IMR-90 (cell line): ENCODE results near the gene LCN10. TPM values are rescaled to one million over a fixed set of nuclear protein-coding genes. Genes with fewer than 3 reads are reported as not detected.

ENCODE experiments used
- ATAC-seq: fragments of 200-7000 bp; cut with Tn5 transposase; 2 replicates; pipeline ENCODE4 v1.9.1; 2020; ENCODE audit warnings: low read depth, mild to moderate bottlenecking, moderate library complexity
- BruUV-seq: library from RNA; stranded (reverse); fragments of 400-500 nt; replicated peaks from 2 replicates; lab custom pipeline; 2021; lab: Mats Ljungman, UMichigan
- CTCF ChIA-PET: fragments of 300-600 bp; formaldehyde crosslinking; extraction: SDS; loops from one replicate; lab custom pipeline; 2021; ENCODE audit warnings: antibody characterized with exemption; lab: Yijun Ruan, JAX
- POLR2A ChIA-PET: fragments of 300-600 bp; sonication (Branson Sonifier 250); formaldehyde crosslinking; loops from one replicate; lab custom pipeline; 2022; ENCODE audit warnings: antibody characterized with exemption; ENCODE audit not compliant: unreplicated experiment; lab: Charles Lee
- DNase-seq: peaks from one replicate; pipeline ENCODE4 v3.0.0; 2013
- H2AFZ ChIP-seq: replicated peaks from 2 replicates; pipeline ENCODE3; 2013; ENCODE audit warnings: low read length, mild to moderate bottlenecking; ENCODE audit not compliant: poor library complexity
- H2AK5ac ChIP-seq: 2 replicates; pipeline ENCODE4 v1.6.1; 2013; ENCODE audit warnings: low read depth, low read length, inconsistent platforms
- H2AK9ac ChIP-seq: replicated peaks from 2 replicates; pipeline ENCODE3; 2013; ENCODE audit warnings: mild to moderate bottlenecking, low read depth, low read length, moderate library complexity; ENCODE audit not compliant: poor library complexity
- H2BK120ac ChIP-seq: 2 replicates; pipeline ENCODE4 v1.6.1; 2013; ENCODE audit warnings: low read depth, low read length, inconsistent platforms
- H2BK15ac ChIP-seq: 3 replicates; pipeline ENCODE4 v1.6.1; 2013; ENCODE audit warnings: low read depth, low read length, inconsistent platforms
- H2BK20ac ChIP-seq: 2 replicates; pipeline ENCODE4 v1.6.1; 2013; ENCODE audit warnings: low read depth, mild to moderate bottlenecking, inconsistent platforms, low read length, moderate library complexity
- H2BK5ac ChIP-seq: 2 replicates; pipeline ENCODE4 v1.6.1; 2013; ENCODE audit warnings: mild to moderate bottlenecking, low read depth, low read length, inconsistent platforms; ENCODE audit not compliant: poor library complexity, severe bottlenecking
- H3K14ac ChIP-seq: replicated peaks from 2 replicates; pipeline ENCODE4 v1.6.1; 2013; ENCODE audit warnings: low read depth, low read length, inconsistent platforms
- H3K18ac ChIP-seq: 2 replicates; pipeline ENCODE4 v1.6.1; 2013; ENCODE audit warnings: low read depth, low read length, control low read depth
- H3K23ac ChIP-seq: 2 replicates; pipeline ENCODE4 v1.6.1; 2013; ENCODE audit warnings: low read depth, low read length, inconsistent platforms
- H3K27ac ChIP-seq: 2 replicates; pipeline ENCODE4 v1.5.1; 2013; ENCODE audit warnings: mild to moderate bottlenecking, control low read depth, low read length; ENCODE audit not compliant: insufficient read depth
- H3K27me3 ChIP-seq: 2 replicates; pipeline ENCODE4 v1.6.1; 2013; ENCODE audit warnings: low read length; ENCODE audit not compliant: control insufficient read depth, insufficient read depth
- H3K36me3 ChIP-seq: 2 replicates; pipeline ENCODE4 v1.6.1; 2013; ENCODE audit warnings: low read length, mixed read lengths; ENCODE audit not compliant: control insufficient read depth, insufficient read depth
- H3K4ac ChIP-seq: 2 replicates; pipeline ENCODE4 v1.6.1; 2013; ENCODE audit warnings: low read depth, low read length, inconsistent platforms
- H3K4me1 ChIP-seq: 2 replicates; pipeline ENCODE4 v1.6.1; 2013; ENCODE audit warnings: low read length, mixed read lengths; ENCODE audit not compliant: control insufficient read depth, insufficient read depth
- H3K4me2 ChIP-seq: 2 replicates; pipeline ENCODE4 v1.6.1; 2013; ENCODE audit warnings: low read depth, mild to moderate bottlenecking, control low read depth, low read length, moderate library complexity
- H3K4me3 ChIP-seq: 2 replicates; pipeline ENCODE4 v1.5.1; 2013; ENCODE audit warnings: low read depth, mild to moderate bottlenecking, control low read depth, low read length, moderate library complexity; ENCODE audit not compliant: insufficient read depth
- H3K56ac ChIP-seq: 2 replicates; pipeline ENCODE4 v1.6.1; 2013; ENCODE audit warnings: low read length, inconsistent platforms; ENCODE audit not compliant: insufficient read depth; ENCODE audit errors: extremely low read depth
- H3K79me1 ChIP-seq, 2 experiments: 2 replicates each; pipeline ENCODE4 v1.6.1; 2013; ENCODE audit warnings: low read length in 2 of 2, inconsistent platforms in 1 of 2, low read depth in 1 of 2
- H3K9ac ChIP-seq: 2 replicates; pipeline ENCODE4 v1.6.1; 2013; ENCODE audit warnings: low read depth, low read length, control low read depth
- H3K9me1 ChIP-seq: 2 replicates; pipeline ENCODE4 v1.6.1; 2013; ENCODE audit warnings: low read length, inconsistent platforms; ENCODE audit not compliant: insufficient read depth
- H3K9me3 ChIP-seq: 2 replicates; pipeline ENCODE4 v1.6.1; 2013; ENCODE audit warnings: low read length; ENCODE audit not compliant: control insufficient read depth, insufficient read depth
- H4K20me1 ChIP-seq: 2 replicates; pipeline ENCODE4 v1.6.1; 2013; ENCODE audit warnings: low read length, inconsistent platforms; ENCODE audit not compliant: insufficient read depth
- H4K5ac ChIP-seq: 2 replicates; pipeline ENCODE4 v1.6.1; 2013; ENCODE audit warnings: mild to moderate bottlenecking, low read depth, low read length, control low read depth
- H4K8ac ChIP-seq, 2 experiments: 2 replicates each; pipeline ENCODE4 v1.6.1; 2013; ENCODE audit warnings: low read depth in 2 of 2, low read length in 2 of 2, control low read depth in 1 of 2, inconsistent platforms in 1 of 2
- H4K91ac ChIP-seq: 2 replicates; pipeline ENCODE4 v1.6.1; 2013; ENCODE audit warnings: low read depth, low read length, inconsistent platforms; ENCODE audit not compliant: insufficient read depth
- BHLHE40 ChIP-seq: fragments of 150-350 bp; IDR thresholded peaks from 2 replicates; pipeline ENCODE4 v1.6.1; 2016; ENCODE audit warnings: mild to moderate bottlenecking, low read depth, low read length
- CEBPB ChIP-seq: IDR thresholded peaks from 2 replicates; pipeline ENCODE4 v1.6.1; 2012; ENCODE audit warnings: low read depth, low read length, improper control_type of control experiment
- CHD1 ChIP-seq: IDR thresholded peaks from 2 replicates; pipeline ENCODE4 v1.6.1; 2012; ENCODE audit warnings: low read depth, low read length, improper control_type of control experiment
- FOS ChIP-seq: fragments of 150-350 bp; IDR thresholded peaks from 2 replicates; pipeline ENCODE4 v1.6.1; 2016; ENCODE audit warnings: low read depth, low read length
- MAFK ChIP-seq: IDR thresholded peaks from 2 replicates; pipeline ENCODE4 v1.6.1; 2012; ENCODE audit warnings: low read depth, low read length, improper control_type of control experiment
- MAZ ChIP-seq: IDR thresholded peaks from 2 replicates; pipeline ENCODE4 v1.6.1; 2012; ENCODE audit warnings: low read depth, mild to moderate bottlenecking, low read length, improper control_type of control experiment, moderate library complexity, borderline replicate concordance
- MXI1 ChIP-seq: IDR thresholded peaks from 2 replicates; pipeline ENCODE4 v1.6.1; 2012; ENCODE audit warnings: low read depth, mild to moderate bottlenecking, low read length, moderate library complexity, borderline replicate concordance
- NFE2L2 ChIP-seq: fragments of 150-350 bp; IDR thresholded peaks from 2 replicates; pipeline ENCODE4 v1.6.1; 2016; ENCODE audit warnings: low read depth, mild to moderate bottlenecking, low read length
- POLR2A ChIP-seq: IDR thresholded peaks from 2 replicates; pipeline ENCODE4 v1.6.1; 2012; ENCODE audit warnings: mild to moderate bottlenecking, low read depth, low read length
- RAD21 ChIP-seq: IDR thresholded peaks from 2 replicates; pipeline ENCODE4 v1.6.1; 2012; ENCODE audit warnings: low read length, improper control_type of control experiment
- RCOR1 ChIP-seq: IDR thresholded peaks from 2 replicates; pipeline ENCODE4 v1.6.1; 2012; ENCODE audit warnings: mild to moderate bottlenecking, low read length, improper control_type of control experiment; ENCODE audit not compliant: insufficient replicate concordance
- RFX5 ChIP-seq: IDR thresholded peaks from 2 replicates; pipeline ENCODE4 v1.8.0; 2012; ENCODE audit warnings: low read depth, mild to moderate bottlenecking, low read length, moderate library complexity
- SMC3 ChIP-seq: fragments of 150-350 bp; IDR thresholded peaks from 2 replicates; pipeline ENCODE4 v1.6.1; 2016; ENCODE audit warnings: low read depth, mild to moderate bottlenecking, antibody characterized with exemption, low read length, moderate library complexity
- WGBS, 2 experiments: methylation state at CpG; one replicate each; pipeline versions ENCODE4 v1.1.5 to v1.1.7; 2013; ENCODE audit warnings: missing lambda C conversion rate in 2 of 2; ENCODE audit not compliant: insufficient read length in 1 of 2; ENCODE audit errors: extremely low coverage in 2 of 2; 5-methylcytosine and 5-hydroxymethylcytosine counted together
- dilution Hi-C: fragments of 300-500 bp; cut with HindIII; formaldehyde crosslinking; loops from one replicate; pipeline ENCODE4 v1.14.3; 2018; ENCODE audit warnings: low sequenced_read_pairs; ENCODE audit not compliant: unreplicated experiment
- in situ Hi-C: fragments of 300-500 bp; cut with MboI; formaldehyde crosslinking; loops from 3 replicates; pipeline ENCODE4 v1.14.3; 2019; ENCODE audit warnings: low sequenced_read_pairs, inconsistent platforms, mixed read lengths
- intact Hi-C: fragments of 100-400 bp; cut with micrococcal nuclease; formaldehyde crosslinking; loops from 2 replicates; pipeline ENCODE4 v1.10.0; 2022
- polyA plus RNA-seq, 3 experiments: library from polyadenylated mRNA; depleted of rRNA; stranded (reverse); fragments of >200 nt; gene quantifications; 2 replicates each; pipeline ENCODE4 v1.2.3, GENCODE V29; 2012; ENCODE audit warnings: low replicate concordance in 1 of 3
- total RNA-seq: library from RNA; depleted of rRNA; stranded (reverse); fragments of >200 nt; gene quantifications from 2 replicates; pipeline ENCODE4 v1.2.3, GENCODE V29; 2012
- TF ChIP-seq, protein P1 (sequence below): fragments of 150-350 bp; IDR thresholded peaks from 2 replicates; pipeline ENCODE4 v1.6.1; 2017; ENCODE audit warnings: mild to moderate bottlenecking, antibody characterized with exemption, low read length, low read depth
- TF ChIP-seq, protein P2 (sequence below): conservative IDR thresholded peaks from 2 replicates; pipeline ENCODE4 v1.5.1; 2012; ENCODE audit warnings: mild to moderate bottlenecking, low read depth, low read length, improper control_type of control experiment
- TF ChIP-seq, protein P3 (sequence below): fragments of 150-350 bp; IDR thresholded peaks from 2 replicates; pipeline ENCODE4 v1.6.1; 2016; ENCODE audit warnings: low read depth, mild to moderate bottlenecking, low read length, moderate library complexity, borderline replicate concordance

The LCN10 gene
- total and polyA plus RNA-seq, 2 of the 4 experiments (the other 2 are of a cell fraction): not detected

DNA sequence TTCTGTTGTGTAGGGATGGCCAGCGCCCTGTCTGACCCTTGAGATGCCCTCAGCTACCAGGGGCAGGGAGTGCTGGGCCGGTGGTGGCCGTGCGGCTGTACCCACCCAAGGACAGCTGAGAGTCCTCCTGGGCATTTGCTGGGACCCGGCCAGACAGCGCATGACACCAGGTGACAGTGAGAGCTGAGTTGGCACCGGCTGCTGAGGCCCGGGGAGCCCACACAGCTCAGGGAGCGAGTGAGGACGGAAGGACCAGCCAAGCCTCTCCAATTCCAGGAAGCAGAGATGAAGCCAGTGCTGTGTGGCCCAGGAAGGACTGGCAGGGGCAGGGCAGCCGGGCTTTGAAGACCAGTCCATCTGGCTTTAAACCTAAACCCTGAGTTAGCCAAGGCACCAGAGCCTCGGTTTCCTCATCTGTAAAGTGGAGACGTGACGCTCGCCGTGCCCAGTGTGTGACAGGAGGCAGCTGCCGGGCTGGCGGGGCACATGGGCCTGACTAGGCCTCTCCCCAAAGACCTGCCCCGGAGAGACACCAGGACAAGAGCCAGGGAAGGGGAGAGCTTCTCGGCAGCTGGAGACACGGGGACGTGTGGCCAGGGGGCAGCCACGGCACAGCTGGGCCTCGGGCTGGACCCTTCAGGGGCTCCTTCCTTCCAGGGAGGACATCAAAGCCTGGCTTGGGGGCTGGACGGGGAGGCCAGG is 52.5 kb downstream of the LCN10 start:
- 71% methylated on average over 21 of the region's 25 CpGs; no CpG with 5 or more reads in 1 of the 2 experiments for WGBS, 2 experiments
- Histone ChIP-seq H3K14ac (no peak overlapping the region), H3K18ac (no peak overlapping the region), H3K23ac (no peak overlapping the region), H2BK5ac (no peak overlapping the region), H3K27me3 (no peaks in the 10 kb centered on the region; the same call in 1 of the 2 replicates), H3K4me1 (peaks cover 4% of the 10 kb centered on the region), H3K9ac (no peak overlapping the region), H3K36me3 (no peaks in the 10 kb centered on the region), H4K5ac (no peak overlapping the region), H3K9me3 (no peaks in the 10 kb centered on the region), H2AFZ (no peak overlapping the region), H3K79me1 (peaks cover 6 to 9% of the 10 kb centered on the region in 2 experiments; a peak in 3 of 4 replicates), H3K4ac (no peak overlapping the region), H2BK20ac (no peak overlapping the region), H4K20me1 (no peaks in the 10 kb centered on the region), H2AK5ac (no peak overlapping the region), H3K4me3 (no peak overlapping the region), H2BK120ac (no peak overlapping the region), H3K27ac (no peak overlapping the region), H3K4me2 (no peak overlapping the region), H2AK9ac (no peak overlapping the region), H4K91ac (no peak overlapping the region), H3K9me1 (no peaks in the 10 kb centered on the region), H4K8ac (no peak overlapping the region), H3K56ac (no peak overlapping the region), H2BK15ac (no peak overlapping the region)
- intact Hi-C loops: no loop called here
- dilution Hi-C loops: no loop called here
- POLR2A ChIA-PET: no interaction called here
- DNase-seq (no peak), ATAC-seq (no peak)
- TF ChIP-seq MAFK: no peak
- no peak for TF ChIP-seq MAZ
- no peak for TF ChIP-seq FOS
- TF ChIP-seq, protein P1, sequence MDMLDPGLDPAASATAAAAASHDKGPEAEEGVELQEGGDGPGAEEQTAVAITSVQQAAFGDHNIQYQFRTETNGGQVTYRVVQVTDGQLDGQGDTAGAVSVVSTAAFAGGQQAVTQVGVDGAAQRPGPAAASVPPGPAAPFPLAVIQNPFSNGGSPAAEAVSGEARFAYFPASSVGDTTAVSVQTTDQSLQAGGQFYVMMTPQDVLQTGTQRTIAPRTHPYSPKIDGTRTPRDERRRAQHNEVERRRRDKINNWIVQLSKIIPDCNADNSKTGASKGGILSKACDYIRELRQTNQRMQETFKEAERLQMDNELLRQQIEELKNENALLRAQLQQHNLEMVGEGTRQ: no peak
- TF ChIP-seq RAD21: no peak
- TF ChIP-seq CHD1: no peak
- no peak for TF ChIP-seq NFE2L2
- no peak for TF ChIP-seq POLR2A
- no peak for TF ChIP-seq BHLHE40
- TF ChIP-seq, protein P2, sequence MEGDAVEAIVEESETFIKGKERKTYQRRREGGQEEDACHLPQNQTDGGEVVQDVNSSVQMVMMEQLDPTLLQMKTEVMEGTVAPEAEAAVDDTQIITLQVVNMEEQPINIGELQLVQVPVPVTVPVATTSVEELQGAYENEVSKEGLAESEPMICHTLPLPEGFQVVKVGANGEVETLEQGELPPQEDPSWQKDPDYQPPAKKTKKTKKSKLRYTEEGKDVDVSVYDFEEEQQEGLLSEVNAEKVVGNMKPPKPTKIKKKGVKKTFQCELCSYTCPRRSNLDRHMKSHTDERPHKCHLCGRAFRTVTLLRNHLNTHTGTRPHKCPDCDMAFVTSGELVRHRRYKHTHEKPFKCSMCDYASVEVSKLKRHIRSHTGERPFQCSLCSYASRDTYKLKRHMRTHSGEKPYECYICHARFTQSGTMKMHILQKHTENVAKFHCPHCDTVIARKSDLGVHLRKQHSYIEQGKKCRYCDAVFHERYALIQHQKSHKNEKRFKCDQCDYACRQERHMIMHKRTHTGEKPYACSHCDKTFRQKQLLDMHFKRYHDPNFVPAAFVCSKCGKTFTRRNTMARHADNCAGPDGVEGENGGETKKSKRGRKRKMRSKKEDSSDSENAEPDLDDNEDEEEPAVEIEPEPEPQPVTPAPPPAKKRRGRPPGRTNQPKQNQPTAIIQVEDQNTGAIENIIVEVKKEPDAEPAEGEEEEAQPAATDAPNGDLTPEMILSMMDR: no peak
- TF ChIP-seq MXI1: no peak
- TF ChIP-seq SMC3: no peak
- TF ChIP-seq RFX5: no peak
- TF ChIP-seq, protein P3, sequence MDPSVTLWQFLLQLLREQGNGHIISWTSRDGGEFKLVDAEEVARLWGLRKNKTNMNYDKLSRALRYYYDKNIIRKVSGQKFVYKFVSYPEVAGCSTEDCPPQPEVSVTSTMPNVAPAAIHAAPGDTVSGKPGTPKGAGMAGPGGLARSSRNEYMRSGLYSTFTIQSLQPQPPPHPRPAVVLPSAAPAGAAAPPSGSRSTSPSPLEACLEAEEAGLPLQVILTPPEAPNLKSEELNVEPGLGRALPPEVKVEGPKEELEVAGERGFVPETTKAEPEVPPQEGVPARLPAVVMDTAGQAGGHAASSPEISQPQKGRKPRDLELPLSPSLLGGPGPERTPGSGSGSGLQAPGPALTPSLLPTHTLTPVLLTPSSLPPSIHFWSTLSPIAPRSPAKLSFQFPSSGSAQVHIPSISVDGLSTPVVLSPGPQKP: no peak
- no peak for TF ChIP-seq RCOR1
- no peak for TF ChIP-seq CEBPB
- in situ Hi-C loops: no loop called here
- BruUV-seq: no TSS peak
- CTCF ChIA-PET: no interaction called here
